K562 (cell line): Measurements from ENCODE around the gene PPM1H. TPM values are rescaled to one million over a fixed set of nuclear protein-coding genes. Genes with fewer than 3 reads are reported as not detected.

Experiments
- ATAC-seq: fragments of 200-7000 bp; cut with Tn5 transposase; 3 replicates; pipeline ENCODE4 v1.9.1; 2020; ENCODE audit warnings: moderate library complexity
- BruUV-seq: library from RNA; stranded (reverse); fragments of 400-500 nt; replicated peaks from 2 replicates; lab custom pipeline; 2021; lab: Mats Ljungman, UMichigan
- CTCF ChIA-PET: fragments of 300-600 bp; formaldehyde crosslinking; extraction: SDS; loops from one replicate; lab custom pipeline; 2021; ENCODE audit warnings: low intra/inter-chr PET ratio; lab: Yijun Ruan, JAX
- POLR2A ChIA-PET: fragments of 300-600, 350-650 bp; sonication (Branson Sonifier 250); formaldehyde crosslinking; extraction: SDS; loops from one replicate; lab custom pipeline; 2021; ENCODE audit warnings: antibody characterized with exemption, inconsistent platforms; lab: Yijun Ruan, JAX
- DNase-seq, 4 experiments: peaks; one replicate each; pipeline versions ENCODE4 v3.0.0 to v3.0.0-alpha.2; 2011 to 2018; ENCODE audit warnings: low spot score in 3 of 4, mixed read lengths in 3 of 4; ENCODE audit errors: extremely low read depth in 1 of 4
- FAIRE-seq: peaks from 2 replicates; lab custom pipeline; 2011; peaks lifted over from hg19 to GRCh38; lab: Jason Lieb, UNC
- H2AFZ ChIP-seq: 2 replicates; pipeline ENCODE4 v1.6.0; 2011; ENCODE audit warnings: low read depth, low read length, control low read depth, inconsistent platforms
- H3K27ac ChIP-seq: fragments of 200-600 bp; 3 replicates; pipeline ENCODE4 v1.8.0; 2011; ENCODE audit warnings: low read depth, mild to moderate bottlenecking, control low read depth, inconsistent platforms, low read length, moderate library complexity, mixed read lengths; ENCODE audit errors: extremely low read depth
- H3K27me3 ChIP-seq, 2 experiments: fragments of 300-600 bp in 1 of 2; 2 replicates in 1 of 2; 3 replicates in 1 of 2; pipeline versions ENCODE4 v1.6.0 to v1.8.0; 2011; ENCODE audit warnings: inconsistent platforms in 2 of 2, low read length in 2 of 2, mild to moderate bottlenecking in 1 of 2, mixed read lengths in 1 of 2, moderate library complexity in 1 of 2; ENCODE audit not compliant: control insufficient read depth in 2 of 2, insufficient read depth in 2 of 2
- H3K36me3 ChIP-seq: fragments of 300-600 bp; 3 replicates; pipeline ENCODE4 v1.8.0; 2011; ENCODE audit warnings: mild to moderate bottlenecking, low read length, inconsistent platforms; ENCODE audit not compliant: control insufficient read depth, insufficient read depth
- H3K4me1 ChIP-seq, 2 experiments: fragments of 200-600 bp in 1 of 2; replicated peaks in 1 of 2; 2 replicates in 1 of 2; 3 replicates in 1 of 2; pipeline versions ENCODE4 v1.5.1 to v1.8.0; 2011; ENCODE audit warnings: inconsistent platforms in 2 of 2, low read length in 2 of 2, mild to moderate bottlenecking in 1 of 2, mixed read lengths in 1 of 2, moderate library complexity in 1 of 2; ENCODE audit not compliant: control insufficient read depth in 2 of 2, insufficient read depth in 2 of 2
- H3K4me2 ChIP-seq: 2 replicates; pipeline ENCODE4 v1.6.1; 2011; ENCODE audit warnings: low read length, control low read depth, inconsistent platforms, mixed read lengths; ENCODE audit not compliant: insufficient read depth
- H3K4me3 ChIP-seq: fragments of 200-600 bp; sonication (generic), shearing (Covaris generic); 2 replicates; pipeline ENCODE4 v1.5.1; 2016; ENCODE audit warnings: control low read depth, inconsistent platforms
- H3K79me2 ChIP-seq: fragments of 200-600 bp; 3 replicates; pipeline ENCODE4 v1.8.0; 2011; ENCODE audit warnings: low read length, inconsistent platforms; ENCODE audit not compliant: control insufficient read depth, insufficient read depth
- H3K9ac ChIP-seq, 2 experiments: 2 replicates each; pipeline versions ENCODE4 v1.6.0 to v1.6.1; 2011; ENCODE audit warnings: low read depth in 2 of 2, low read length in 2 of 2, control low read depth in 1 of 2, inconsistent platforms in 1 of 2, mild to moderate bottlenecking in 1 of 2, mixed read lengths in 1 of 2; ENCODE audit not compliant: insufficient read depth in 1 of 2
- H3K9me1 ChIP-seq: one replicate; pipeline ENCODE4 v1.6.0; 2011; ENCODE audit warnings: inconsistent platforms, mild to moderate bottlenecking, low read length, moderate library complexity; ENCODE audit not compliant: control insufficient read depth, insufficient read depth
- H3K9me3 ChIP-seq: replicated peaks from 2 replicates; pipeline ENCODE4 v1.5.1; 2011; ENCODE audit warnings: low read depth, low read length, inconsistent platforms; ENCODE audit not compliant: control insufficient read depth, insufficient read depth
- H4K20me1 ChIP-seq: replicated peaks from 2 replicates; pipeline ENCODE4 v1.6.1; 2011; ENCODE audit warnings: low read length, inconsistent platforms, mixed read lengths; ENCODE audit not compliant: control insufficient read depth, insufficient read depth
- CBX5 ChIP-seq: IDR thresholded peaks from 2 replicates; pipeline ENCODE4 v1.6.1; 2014; ENCODE audit warnings: low read depth, borderline replicate concordance
- HNRNPL ChIP-seq: fragments of 200-400 bp; formaldehyde crosslinking; IDR thresholded peaks from 2 replicates; pipeline ENCODE4 v1.6.1; 2017; ENCODE audit warnings: low read depth, mild to moderate bottlenecking, low read length
- MEIS2 ChIP-seq: fragments of 450-650 bp; IDR thresholded peaks from 2 replicates; pipeline ENCODE4 v1.6.1; 2014; ENCODE audit warnings: mild to moderate bottlenecking; ENCODE audit not compliant: partially characterized antibody
- PRMT5 ChIP-seq: sonication (generic); formaldehyde crosslinking; IDR thresholded peaks from 2 replicates; pipeline ENCODE4 v1.5.0; 2020; ENCODE audit warnings: missing genetic modification reagents
- RCOR1 ChIP-seq, 2 experiments: IDR thresholded peaks; 2 replicates each; pipeline ENCODE4 v1.6.1; 2012; ENCODE audit warnings: low read depth in 2 of 2, low read length in 2 of 2, borderline replicate concordance in 1 of 2, improper control_type of control experiment in 1 of 2
- STAG1 ChIP-seq: sonication (generic); formaldehyde crosslinking; IDR thresholded peaks from 2 replicates; pipeline ENCODE4 v1.5.0; 2020; ENCODE audit warnings: missing genetic modification reagents, borderline replicate concordance
- VEZF1 ChIP-seq: fragments of 200-800 bp; sonication (Bioruptor generic); IDR thresholded peaks from 2 replicates; pipeline ENCODE4 v1.6.1; 2017; ENCODE audit warnings: missing genetic modification characterization, missing compliant biosample characterization
- ZNF316 ChIP-seq: fragments of 450-650 bp; IDR thresholded peaks from 2 replicates; pipeline ENCODE4 v1.6.1; 2016
- ZNF644 ChIP-seq: fragments of 200-800 bp; sonication (Bioruptor generic); IDR thresholded peaks from 2 replicates; pipeline ENCODE4 v1.6.1; 2016; ENCODE audit warnings: low read depth, missing genetic modification characterization, missing compliant biosample characterization
- WGBS: fragments of 100-300 bp; shearing (Covaris generic); methylation state at CpG from one replicate; pipeline ENCODE4 v1.1.6; 2016; ENCODE audit warnings: low coverage, mixed read lengths; ENCODE audit not compliant: insufficient coverage; ENCODE audit errors: missing lambda C conversion rate; 5-methylcytosine and 5-hydroxymethylcytosine counted together
- in situ Hi-C: fragments of 300-500 bp; cut with MboI; formaldehyde crosslinking; loops from 4 replicates; pipeline ENCODE4 v1.15.0; 2018; ENCODE audit warnings: inconsistent platforms, mixed read lengths
- intact Hi-C: fragments of 100-400 bp; cut with micrococcal nuclease; formaldehyde crosslinking; loops from 2 replicates; pipeline ENCODE4 v1.14.2; 2022
- polyA plus RNA-seq, 8 experiments: library from polyadenylated mRNA; depleted of rRNA in 4 of 8; stranded (reverse) in 5 of 8; unstranded in 3 of 8; fragments of >200 nt; fragmentation: Nextera tagmentation in 2 of 8; fragmentation: Illumina TruSeq in 1 of 8; extraction: Ambion mirVana in 2 of 8; extraction: Trizol in 1 of 8; gene quantifications; 2 replicates each; pipeline versions ENCODE4 v1.2.1 to v1.2.3, GENCODE V29; 2011 to 2014; ENCODE audit warnings: inconsistent platforms in 1 of 8, missing spikeins in 1 of 8
- total RNA-seq, 7 experiments: library from RNA; depleted of rRNA in 6 of 7; stranded (reverse); fragments of >200 nt in 6 of 7; fragmentation: Illumina TruSeq in 2 of 7; extraction: Trizol in 2 of 7; gene quantifications; 2 replicates each; pipeline versions ENCODE4 v1.2.1 to v1.2.3, GENCODE V29; 2011 to 2021; ENCODE audit warnings: low replicate concordance in 1 of 7
- TF ChIP-seq, protein P1 (sequence below), 2 experiments: IDR thresholded peaks in 1 of 2; conservative IDR thresholded peaks in 1 of 2; 2 replicates each; pipeline ENCODE4 v1.6.1; 2016; ENCODE audit warnings: low read depth in 2 of 2, mild to moderate bottlenecking in 1 of 2, missing compliant biosample characterization in 1 of 2, missing genetic modification characterization in 1 of 2, moderate library complexity in 1 of 2
- TF ChIP-seq, protein P2 (sequence below): fragments of 250-450 bp; sonication (Bioruptor Pico); IDR thresholded peaks from 2 replicates; pipeline ENCODE4 v1.5.0; 2021; ENCODE audit warnings: mild to moderate bottlenecking, borderline replicate concordance
- TF ChIP-seq, protein P3 (sequence below): fragments of 450-650 bp; IDR thresholded peaks from 2 replicates; pipeline ENCODE4 v1.7.1; 2018; ENCODE audit warnings: mild to moderate bottlenecking, low read depth; ENCODE audit not compliant: partially characterized antibody

Gene PPM1H
- total and polyA plus RNA-seq, 9 of the 15 experiments (the other 6 are each of a cell fraction or from before 2014, with no cell fraction given), result 5.3 to 29.3 (median 11.3) TPM

DNA sequence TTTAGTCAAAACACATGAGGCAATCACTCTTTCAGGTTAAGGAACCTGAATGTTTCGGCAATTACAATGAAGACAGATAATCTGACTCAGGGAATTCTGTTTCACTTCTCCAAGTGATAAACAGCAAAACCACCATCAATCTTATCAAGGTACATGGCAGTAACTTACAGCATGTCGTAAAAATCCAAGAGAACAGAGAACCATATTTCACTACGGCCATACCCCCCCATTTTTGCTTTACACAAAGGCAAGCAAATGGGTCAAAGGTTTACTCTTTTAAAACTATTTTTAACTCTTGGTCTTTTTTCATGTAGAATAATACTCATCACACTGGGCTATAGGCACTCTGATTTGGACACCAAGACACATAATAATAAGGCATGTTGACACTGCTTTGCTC, 102.4 kb downstream of the PPM1H start:
- intact Hi-C loops (no loop called here), in situ Hi-C loops (no loop called here)
- ATAC-seq, result no peak; the same call in 1 of the 3 replicates
- H3K9me3 ChIP-seq, result no peaks in the 10 kb centered on the region
- H3K27me3 ChIP-seq, result no peaks in the 10 kb centered on the region
- no peak overlapping the region for H3K4me3 ChIP-seq
- no peak overlapping the region for H2AFZ ChIP-seq
- no peaks in the 10 kb centered on the region for H3K9me1 ChIP-seq
- POLR2A ChIA-PET, result no interaction called here
- no peak overlapping the region for H3K4me2 ChIP-seq
- no peak overlapping the region for H3K9ac ChIP-seq
- H3K27ac ChIP-seq, result peak overlapping the region; percentile 23; the same call in 1 of the 3 replicates
- FAIRE-seq, result peak; percentile 29
- peaks cover 12% of the 10 kb centered on the region; the same call in 1 of the 3 replicates for H3K36me3 ChIP-seq
- no TSS peak for BruUV-seq
- H4K20me1 ChIP-seq, result no peaks in the 10 kb centered on the region
- peaks cover 4% of the 10 kb centered on the region; the same call in 1 of the 3 replicates for H3K79me2 ChIP-seq
- H3K4me1 ChIP-seq, result peaks cover 0 to 13% of the 10 kb centered on the region in 2 experiments; a peak in 4 of 5 replicates
- CTCF ChIA-PET, result no interaction called here
- no peak for DNase-seq
- WGBS, result 15% methylated on average over 3 of the region's 3 CpGs
- TF ChIP-seq ZNF316, result peak; percentile 37; the same call in 1 of the 2 replicates
- TF ChIP-seq CBX5, result no peak
- TF ChIP-seq, protein P1, sequence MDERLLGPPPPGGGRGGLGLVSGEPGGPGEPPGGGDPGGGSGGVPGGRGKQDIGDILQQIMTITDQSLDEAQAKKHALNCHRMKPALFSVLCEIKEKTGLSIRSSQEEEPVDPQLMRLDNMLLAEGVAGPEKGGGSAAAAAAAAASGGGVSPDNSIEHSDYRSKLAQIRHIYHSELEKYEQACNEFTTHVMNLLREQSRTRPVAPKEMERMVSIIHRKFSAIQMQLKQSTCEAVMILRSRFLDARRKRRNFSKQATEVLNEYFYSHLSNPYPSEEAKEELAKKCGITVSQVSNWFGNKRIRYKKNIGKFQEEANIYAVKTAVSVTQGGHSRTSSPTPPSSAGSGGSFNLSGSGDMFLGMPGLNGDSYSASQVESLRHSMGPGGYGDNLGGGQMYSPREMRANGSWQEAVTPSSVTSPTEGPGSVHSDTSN (CRISPR knock-in tag; IDR thresholded peaks at IDR 0.05; ENCODE audit: low read depth), result no peak
- TF ChIP-seq, protein P1 (tag; conservative IDR thresholded peaks at IDR 0.05; ENCODE audit: low read depth), result peak; percentile 81
- TF ChIP-seq, protein P2, sequence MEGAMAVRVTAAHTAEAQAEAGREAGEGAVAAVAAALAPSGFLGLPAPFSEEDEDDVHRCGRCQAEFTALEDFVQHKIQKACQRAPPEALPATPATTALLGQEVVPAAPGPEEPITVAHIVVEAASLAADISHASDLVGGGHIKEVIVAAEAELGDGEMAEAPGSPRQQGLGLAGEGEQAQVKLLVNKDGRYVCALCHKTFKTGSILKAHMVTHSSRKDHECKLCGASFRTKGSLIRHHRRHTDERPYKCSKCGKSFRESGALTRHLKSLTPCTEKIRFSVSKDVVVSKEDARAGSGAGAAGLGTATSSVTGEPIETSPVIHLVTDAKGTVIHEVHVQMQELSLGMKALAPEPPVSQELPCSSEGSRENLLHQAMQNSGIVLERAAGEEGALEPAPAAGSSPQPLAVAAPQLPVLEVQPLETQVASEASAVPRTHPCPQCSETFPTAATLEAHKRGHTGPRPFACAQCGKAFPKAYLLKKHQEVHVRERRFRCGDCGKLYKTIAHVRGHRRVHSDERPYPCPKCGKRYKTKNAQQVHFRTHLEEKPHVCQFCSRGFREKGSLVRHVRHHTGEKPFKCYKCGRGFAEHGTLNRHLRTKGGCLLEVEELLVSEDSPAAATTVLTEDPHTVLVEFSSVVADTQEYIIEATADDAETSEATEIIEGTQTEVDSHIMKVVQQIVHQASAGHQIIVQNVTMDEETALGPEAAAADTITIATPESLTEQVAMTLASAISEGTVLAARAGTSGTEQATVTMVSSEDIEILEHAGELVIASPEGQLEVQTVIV (CRISPR knock-in tag), result peak; percentile 93
- no peak for TF ChIP-seq PRMT5 (CRISPR knock-in tag)
- 0 out of 2 replicates have a peak, but pooled peaks have one; percentile 7 for TF ChIP-seq VEZF1 (CRISPR knock-in tag)
- peak; percentile 79 for TF ChIP-seq MEIS2
- no peak for TF ChIP-seq ZNF644
- TF ChIP-seq RCOR1 (IDR thresholded peaks at IDR 0.05; ENCODE audit: borderline replicate concordance in 1 of 2, low read depth in 2 of 2, low read length in 2 of 2), result 0 out of 4 replicates have a peak, but pooled peaks of 1 of the 2 experiments have one; percentile 12
- TF ChIP-seq STAG1 (CRISPR knock-in tag), result no peak
- TF ChIP-seq, protein P3, sequence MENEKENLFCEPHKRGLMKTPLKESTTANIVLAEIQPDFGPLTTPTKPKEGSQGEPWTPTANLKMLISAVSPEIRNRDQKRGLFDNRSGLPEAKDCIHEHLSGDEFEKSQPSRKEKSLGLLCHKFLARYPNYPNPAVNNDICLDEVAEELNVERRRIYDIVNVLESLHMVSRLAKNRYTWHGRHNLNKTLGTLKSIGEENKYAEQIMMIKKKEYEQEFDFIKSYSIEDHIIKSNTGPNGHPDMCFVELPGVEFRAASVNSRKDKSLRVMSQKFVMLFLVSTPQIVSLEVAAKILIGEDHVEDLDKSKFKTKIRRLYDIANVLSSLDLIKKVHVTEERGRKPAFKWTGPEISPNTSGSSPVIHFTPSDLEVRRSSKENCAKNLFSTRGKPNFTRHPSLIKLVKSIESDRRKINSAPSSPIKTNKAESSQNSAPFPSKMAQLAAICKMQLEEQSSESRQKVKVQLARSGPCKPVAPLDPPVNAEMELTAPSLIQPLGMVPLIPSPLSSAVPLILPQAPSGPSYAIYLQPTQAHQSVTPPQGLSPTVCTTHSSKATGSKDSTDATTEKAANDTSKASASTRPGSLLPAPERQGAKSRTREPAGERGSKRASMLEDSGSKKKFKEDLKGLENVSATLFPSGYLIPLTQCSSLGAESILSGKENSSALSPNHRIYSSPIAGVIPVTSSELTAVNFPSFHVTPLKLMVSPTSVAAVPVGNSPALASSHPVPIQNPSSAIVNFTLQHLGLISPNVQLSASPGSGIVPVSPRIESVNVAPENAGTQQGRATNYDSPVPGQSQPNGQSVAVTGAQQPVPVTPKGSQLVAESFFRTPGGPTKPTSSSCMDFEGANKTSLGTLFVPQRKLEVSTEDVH, result no peak
- no peak for TF ChIP-seq HNRNPL
